Hepatocyte (in vitro differentiated cells): ENCODE measurements around the gene ENTPD3. TPM values are rescaled to one million over a fixed set of nuclear protein-coding genes. Genes with fewer than 3 reads are reported as not detected.

Source experiments
- DNase-seq: peaks from one replicate; pipeline ENCODE4 v3.0.0-alpha.2; 2016; ENCODE audit warnings: low spot score
- H2AFZ ChIP-seq: fragments of 200-600 bp; sonication (generic); 2 replicates; pipeline ENCODE4 v1.6.0; 2016; ENCODE audit warnings: antibody characterized with exemption, mild to moderate bottlenecking
- H3K27ac ChIP-seq: fragments of 200-600 bp; sonication (generic); 2 replicates; pipeline ENCODE4 v1.5.1; 2016; ENCODE audit warnings: mild to moderate bottlenecking
- H3K27me3 ChIP-seq: fragments of 200-600 bp; sonication (generic); 2 replicates; pipeline ENCODE4 v1.6.1; 2016
- H3K36me3 ChIP-seq: fragments of 200-600 bp; sonication (generic); replicated peaks from 2 replicates; pipeline ENCODE4 v1.5.1; 2016; ENCODE audit warnings: low read depth; ENCODE audit not compliant: insufficient read depth
- H3K4me1 ChIP-seq: fragments of 200-600 bp; sonication (generic); 2 replicates; pipeline ENCODE4 v1.5.1; 2016; ENCODE audit warnings: mild to moderate bottlenecking, moderate library complexity; ENCODE audit not compliant: insufficient read depth
- H3K4me2 ChIP-seq: fragments of 200-600 bp; sonication (generic); 2 replicates; pipeline ENCODE4 v1.6.0; 2016
- H3K4me3 ChIP-seq: fragments of 200-600 bp; sonication (generic); 2 replicates; pipeline ENCODE4 v1.5.1; 2016; ENCODE audit warnings: mild to moderate bottlenecking
- H3K79me2 ChIP-seq: fragments of 200-600 bp; sonication (generic); 2 replicates; pipeline ENCODE4 v1.6.0; 2017; ENCODE audit warnings: mild to moderate bottlenecking
- H3K9me2 ChIP-seq: fragments of 200-600 bp; sonication (generic); replicated peaks from 2 replicates; pipeline ENCODE4 v1.6.0; 2017; ENCODE audit warnings: mild to moderate bottlenecking; ENCODE audit not compliant: insufficient read depth
- H3K9me3 ChIP-seq: fragments of 200-600 bp; sonication (generic); 2 replicates; pipeline ENCODE4 v1.5.1; 2016; ENCODE audit warnings: low read depth, mild to moderate bottlenecking
- H4K20me1 ChIP-seq: fragments of 200-600 bp; sonication (generic); 2 replicates; pipeline ENCODE4 v1.6.0; 2016; ENCODE audit warnings: mild to moderate bottlenecking; ENCODE audit not compliant: insufficient read depth, poor library complexity, severe bottlenecking
- CTCF ChIP-seq: fragments of 200-600 bp; sonication (generic); IDR thresholded peaks from 2 replicates; pipeline ENCODE4 v1.5.1; 2016; ENCODE audit warnings: antibody characterized with exemption, mild to moderate bottlenecking; ENCODE audit not compliant: poor library complexity
- EZH2 ChIP-seq: fragments of 200-600 bp; sonication (generic); IDR thresholded peaks from 2 replicates; pipeline ENCODE4 v1.6.1; 2016; ENCODE audit warnings: antibody characterized with exemption, mild to moderate bottlenecking, borderline replicate concordance
- EZH2phosphoT487 ChIP-seq: fragments of 200-600 bp; sonication (generic); IDR thresholded peaks from one replicate; pipeline ENCODE4 v1.6.1; 2018; ENCODE audit warnings: antibody characterized with exemption, mild to moderate bottlenecking, low read depth, moderate library complexity; ENCODE audit not compliant: unreplicated experiment, severe bottlenecking
- WGBS: methylation state at CpG from one replicate; pipeline ENCODE4 v1.1.6; 2016; ENCODE audit warnings: low lambda C conversion rate; ENCODE audit errors: missing lambda C conversion rate; 5-methylcytosine and 5-hydroxymethylcytosine counted together
- polyA plus RNA-seq: library from polyadenylated mRNA; unstranded; fragments of >200 nt; fragmentation: Nextera tagmentation; extraction: Ambion mirVana; gene quantifications from 2 replicates; pipeline ENCODE4 v1.2.1, GENCODE V29; 2016
- total RNA-seq: library from RNA; depleted of rRNA; stranded (reverse); fragments of >200 nt; gene quantifications from 2 replicates; pipeline ENCODE4 v1.2.3, GENCODE V29; 2014

The ENTPD3 gene
- total and polyA plus RNA-seq, 2 experiments from 2014 or later: 1.7 to 2.4 TPM

- Histone ChIP-seq H3K36me3 (no peaks in the 10 kb centered on the region), H2AFZ (no peak overlapping the region), H3K4me3 (no peak overlapping the region), H3K9me2 (no peaks in the 10 kb centered on the region), H3K27ac (no peak overlapping the region), H3K27me3 (no peaks in the 10 kb centered on the region), H4K20me1 (no peaks in the 10 kb centered on the region), H3K4me2 (no peak overlapping the region), H3K79me2 (no peaks in the 10 kb centered on the region), H3K9me3 (peaks cover 4% of the 10 kb centered on the region), H3K4me1 (no peaks in the 10 kb centered on the region)
- DNase-seq: no peak
- TF ChIP-seq EZH2: no peak
- no peak for TF ChIP-seq CTCF
- no peak for TF ChIP-seq EZH2phosphoT487
Measured at GRCh38 chr3:40350529-40350928, 36.5 kb upstream of the ENTPD3 start.

GRCh38 chr3:40355410-40355809 is 31.6 kb upstream of the ENTPD3 start:
- no peak overlapping the region for H3K27ac ChIP-seq
- no peaks in the 10 kb centered on the region for H3K79me2 ChIP-seq
- no peak overlapping the region for H3K4me3 ChIP-seq
- H3K27me3 ChIP-seq: no peaks in the 10 kb centered on the region
- no peak for TF ChIP-seq EZH2phosphoT487
- no peak for TF ChIP-seq EZH2
- TF ChIP-seq CTCF: no peak
- no peaks in the 10 kb centered on the region for H4K20me1 ChIP-seq
- 69% methylated on average over 2 of the region's 2 CpGs for WGBS
- no peak overlapping the region for H2AFZ ChIP-seq
- H3K9me3 ChIP-seq: peaks cover 4% of the 10 kb centered on the region
- no peaks in the 10 kb centered on the region for H3K36me3 ChIP-seq
- H3K9me2 ChIP-seq: no peaks in the 10 kb centered on the region
- no peak for DNase-seq
- H3K4me2 ChIP-seq: no peak overlapping the region
- H3K4me1 ChIP-seq: no peaks in the 10 kb centered on the region

GRCh38 chr3:40358454-40358853 is 28.5 kb upstream of the ENTPD3 start:
- H3K9me2 ChIP-seq: no peaks in the 10 kb centered on the region

More at GRCh38 chr3:40358454-40358853, 28.5 kb upstream of the ENTPD3 start:
- no peak overlapping the region for H3K4me2 ChIP-seq
- 75% methylated on average over 1 of the region's 1 CpG for WGBS
- no peak for DNase-seq
- H3K27me3 ChIP-seq: no peaks in the 10 kb centered on the region
- H3K9me3 ChIP-seq: no peaks in the 10 kb centered on the region
- no peaks in the 10 kb centered on the region for H4K20me1 ChIP-seq
- no peak overlapping the region for H3K27ac ChIP-seq
- no peaks in the 10 kb centered on the region for H3K79me2 ChIP-seq
- no peak overlapping the region for H3K4me3 ChIP-seq
- TF ChIP-seq CTCF (no peak), EZH2 (no peak), EZH2phosphoT487 (no peak)
- H3K36me3 ChIP-seq: no peaks in the 10 kb centered on the region
- no peak overlapping the region for H2AFZ ChIP-seq
- H3K4me1 ChIP-seq: no peaks in the 10 kb centered on the region
